Retinal pigment epithelial cell (primary cell): ENCODE measurements around the gene RBMS3.

Experiments used
- DNase-seq: peaks from one replicate; pipeline ENCODE4 v3.0.0-alpha.2; 2010; ENCODE audit warnings: low read depth
- H3K4me3 ChIP-seq: 2 replicates; pipeline ENCODE4 v1.5.1; 2011; ENCODE audit warnings: mild to moderate bottlenecking, low read length, control low read depth, moderate library complexity
- CTCF ChIP-seq: conservative IDR thresholded peaks from 2 replicates; pipeline ENCODE4 v1.5.1; 2011; ENCODE audit warnings: low read depth, low read length, control low read depth, inconsistent platforms

Gene RBMS3

GRCh38 chr3:29511701-29512100 is 230.8 kb downstream of the RBMS3 start:
- TF ChIP-seq CTCF: no peak
- no peak for DNase-seq
- no peak overlapping the region for H3K4me3 ChIP-seq

- no peak for DNase-seq
- no peak for TF ChIP-seq CTCF
- H3K4me3 ChIP-seq: no peak overlapping the region
These were observed 231.8 kb downstream of the RBMS3 start for GRCh38 chr3:29512641-29513040.

- no peak for TF ChIP-seq CTCF
- DNase-seq: no peak
- H3K4me3 ChIP-seq: no peak overlapping the region
These were observed 232.4 kb downstream of the RBMS3 start for GRCh38 chr3:29513236-29513635.

GRCh38 chr3:29514170-29514569 is 233.3 kb downstream of the RBMS3 start:
- H3K4me3 ChIP-seq: no peak overlapping the region
- no peak for TF ChIP-seq CTCF
- DNase-seq: no peak

GRCh38 chr3:29514912-29515311 is 234.0 kb downstream of the RBMS3 start:
- no peak for TF ChIP-seq CTCF
- H3K4me3 ChIP-seq: no peak overlapping the region
- DNase-seq: no peak

GRCh38 chr3:29515451-29515850 is 234.6 kb downstream of the RBMS3 start:
- no peak for DNase-seq
- H3K4me3 ChIP-seq: no peak overlapping the region
- no peak for TF ChIP-seq CTCF

GRCh38 chr3:29516164-29516563 is 235.3 kb downstream of the RBMS3 start:
- no peak for TF ChIP-seq CTCF
- no peak for DNase-seq
- H3K4me3 ChIP-seq: no peak overlapping the region
